ENCODE results near the gene BCOR.

BCOR gene

DNA sequence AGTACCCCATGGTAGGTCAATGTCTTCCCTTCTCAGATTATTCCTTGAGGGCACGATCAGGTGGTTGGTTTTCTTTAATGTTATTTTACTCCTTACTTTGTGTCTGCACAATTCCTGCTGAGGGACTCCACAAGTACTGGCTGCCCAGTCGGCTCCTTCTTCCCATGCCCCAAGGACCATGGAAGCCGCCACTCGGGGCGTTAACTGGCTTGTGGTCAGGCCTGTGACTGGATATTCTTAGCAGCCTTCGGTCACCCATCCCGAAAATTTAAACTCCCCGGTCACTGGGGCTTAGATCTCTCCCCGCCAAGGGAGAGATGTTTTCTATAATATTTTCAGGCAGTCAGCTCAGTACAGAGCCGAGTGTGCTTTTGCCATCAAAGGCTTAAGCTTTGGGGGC is 24.7 kb upstream of the BCOR start:
- H3K9me3 ChIP-seq: no peaks in the 10 kb centered on the region
- no peaks in the 10 kb centered on the region for H3K27me3 ChIP-seq
- no peak overlapping the region for H3K27ac ChIP-seq
- TF ChIP-seq CTCF (IDR thresholded peaks at IDR 0.05): no peak
- H3K4me1 ChIP-seq: no peaks in the 10 kb centered on the region
- intact Hi-C loops (cut with DNase I; ENCODE audit: low total_unique reads): no loop called here
- H3K4me3 ChIP-seq: no peak overlapping the region
- DNase-seq: no peak
- H3K36me3 ChIP-seq: no peaks in the 10 kb centered on the region

DNA sequence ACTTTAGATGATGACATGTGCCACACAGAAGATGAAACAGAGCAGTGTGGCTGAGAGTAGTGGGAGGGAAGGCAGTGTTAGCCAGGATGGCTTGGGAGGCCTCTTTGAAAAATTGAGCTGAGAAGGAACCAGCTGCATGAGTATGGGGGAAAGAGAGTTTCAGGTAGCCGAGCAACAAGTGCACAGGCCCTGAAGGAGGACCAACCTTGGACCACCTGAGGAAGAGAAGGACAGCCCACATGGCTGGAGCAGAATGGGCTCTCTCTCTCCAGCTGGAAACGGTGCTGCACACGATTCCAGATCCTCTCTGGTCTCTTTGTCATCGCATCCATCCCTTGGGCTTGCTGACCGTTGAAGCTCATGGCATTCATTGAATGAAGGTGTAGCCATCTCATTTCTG is 23.9 kb upstream of the BCOR start:
- no peak overlapping the region for H3K27ac ChIP-seq
- intact Hi-C loops (cut with DNase I; ENCODE audit: low total_unique reads): no loop called here
- TF ChIP-seq CTCF (IDR thresholded peaks at IDR 0.05): no peak

GRCh38 chrX:40120838-40121580 is 23.3 kb upstream of the BCOR start:
- TF ChIP-seq CTCF (IDR thresholded peaks at IDR 0.05): no peak
- intact Hi-C loops (cut with DNase I; ENCODE audit: low total_unique reads): no loop called here
- no peak for DNase-seq

More for the DNA sequence above, 23.9 kb upstream of the BCOR start:
- H3K4me3 ChIP-seq: no peak overlapping the region
- H3K27me3 ChIP-seq: no peaks in the 10 kb centered on the region
- H3K9me3 ChIP-seq: no peaks in the 10 kb centered on the region
- no peak for DNase-seq
- H3K36me3 ChIP-seq: no peaks in the 10 kb centered on the region
- no peaks in the 10 kb centered on the region for H3K4me1 ChIP-seq

DNA sequence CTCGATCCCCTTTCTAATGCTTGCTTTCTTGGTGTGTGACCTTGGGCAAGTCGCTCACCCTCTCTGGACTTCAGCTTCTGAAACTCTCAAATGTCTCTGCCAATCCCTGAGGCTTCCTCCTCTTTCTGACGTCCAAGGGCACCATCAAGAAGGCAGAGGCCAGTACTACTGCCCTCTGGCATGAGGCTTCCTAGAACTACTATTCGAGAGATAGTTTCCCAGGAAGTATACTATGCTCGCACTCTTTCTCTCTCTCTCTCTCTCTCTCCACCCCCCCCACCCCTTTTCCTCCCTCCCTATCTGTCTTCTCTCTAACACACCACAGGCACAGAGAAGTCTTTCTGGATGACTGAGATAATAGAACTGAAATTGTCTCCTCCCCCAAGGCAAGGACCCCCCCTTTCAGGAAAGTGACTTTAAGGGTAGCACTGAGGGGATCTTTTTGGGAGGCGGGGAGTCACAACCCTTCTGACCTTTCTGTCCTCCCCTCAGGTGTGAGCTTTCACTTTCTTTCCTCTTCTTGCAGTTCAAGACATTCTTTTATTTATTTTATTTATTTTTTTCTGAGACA is 20.0 kb upstream of the BCOR start:
- intact Hi-C loops (cut with DNase I; ENCODE audit: low total_unique reads): no loop called here
- Histone ChIP-seq H3K36me3 (no peaks in the 10 kb centered on the region), H3K4me3 (no peak overlapping the region), H3K27me3 (no peaks in the 10 kb centered on the region), H3K27ac (no peak overlapping the region), H3K4me1 (no peaks in the 10 kb centered on the region), H3K9me3 (no peaks in the 10 kb centered on the region)
- no peak for DNase-seq
- no peak for TF ChIP-seq CTCF (IDR thresholded peaks at IDR 0.05)

More at GRCh38 chrX:40120838-40121580, 23.3 kb upstream of the BCOR start:
- no peaks in the 10 kb centered on the region for H3K36me3 ChIP-seq
- no peak overlapping the region for H3K27ac ChIP-seq
- H3K27me3 ChIP-seq: no peaks in the 10 kb centered on the region
- H3K4me3 ChIP-seq: no peak overlapping the region
- no peaks in the 10 kb centered on the region for H3K4me1 ChIP-seq
- H3K9me3 ChIP-seq: no peaks in the 10 kb centered on the region

- H3K36me3 ChIP-seq: no peaks in the 10 kb centered on the region
- intact Hi-C loops (cut with DNase I; ENCODE audit: low total_unique reads): no loop called here
- H3K4me3 ChIP-seq: no peak overlapping the region
- no peak for DNase-seq
- H3K4me1 ChIP-seq: no peaks in the 10 kb centered on the region
- no peaks in the 10 kb centered on the region for H3K9me3 ChIP-seq
- H3K27me3 ChIP-seq: no peaks in the 10 kb centered on the region
- TF ChIP-seq CTCF (IDR thresholded peaks at IDR 0.05): no peak
- H3K27ac ChIP-seq: no peak overlapping the region
Measured at GRCh38 chrX:40116925-40117324, 19.2 kb upstream of the BCOR start.
